OCI-LY1 (cell line): Measurements from ENCODE around the gene CAPN10.

Experiments used
- H2AFZ ChIP-seq: fragments of 200-600 bp; sonication (generic), shearing (Covaris generic); 2 replicates; pipeline ENCODE4 v1.6.0; 2014; ENCODE audit warnings: antibody characterized with exemption, mild to moderate bottlenecking, low read length
- H3F3A ChIP-seq: fragments of 200-600 bp; sonication (generic), shearing (Covaris generic); 2 replicates; pipeline ENCODE4 v1.6.0; 2014; ENCODE audit warnings: mild to moderate bottlenecking, antibody characterized with exemption, low read length, moderate library complexity; ENCODE audit not compliant: insufficient read depth
- H3K27ac ChIP-seq: fragments of 200-600 bp; sonication (generic); 2 replicates; pipeline ENCODE4 v1.5.1; 2014; ENCODE audit warnings: low read length, mixed run types, mild to moderate bottlenecking, low read depth; ENCODE audit not compliant: poor library complexity, severe bottlenecking
- H3K27me3 ChIP-seq: fragments of 200-600 bp; sonication (generic); 2 replicates; pipeline ENCODE4 v1.6.0; 2014; ENCODE audit warnings: antibody characterized with exemption, mild to moderate bottlenecking, low read length, moderate library complexity; ENCODE audit not compliant: insufficient read depth
- H3K36me3 ChIP-seq: fragments of 200-600 bp; sonication (generic); 2 replicates; pipeline ENCODE4 v1.6.1; 2014; ENCODE audit warnings: mild to moderate bottlenecking, antibody characterized with exemption, low read length, moderate library complexity, mixed read lengths; ENCODE audit not compliant: insufficient read depth
- H3K4me1 ChIP-seq: fragments of 200-600 bp; sonication (generic); 2 replicates; pipeline ENCODE4 v1.5.1; 2014; ENCODE audit warnings: mild to moderate bottlenecking, low read length, moderate library complexity; ENCODE audit not compliant: insufficient read depth, severe bottlenecking
- H3K4me2 ChIP-seq: fragments of 200-600 bp; sonication (generic), shearing (Covaris generic); 2 replicates; pipeline ENCODE4 v1.6.1; 2014; ENCODE audit warnings: low read length
- H3K4me3 ChIP-seq: fragments of 200-600 bp; sonication (generic); 2 replicates; pipeline ENCODE4 v1.5.1; 2014; ENCODE audit warnings: low read length, low read depth, mild to moderate bottlenecking, mixed read lengths; ENCODE audit not compliant: poor library complexity, severe bottlenecking
- H3K79me2 ChIP-seq: fragments of 200-600 bp; shearing (Covaris generic); 2 replicates; pipeline ENCODE4 v1.6.1; 2016; ENCODE audit warnings: mixed run types, low read length, mixed read lengths; ENCODE audit not compliant: insufficient read depth
- H3K9ac ChIP-seq: fragments of 200-600 bp; sonication (generic), shearing (Covaris generic); 2 replicates; pipeline ENCODE4 v1.6.1; 2014; ENCODE audit warnings: mild to moderate bottlenecking, low read length, mixed read lengths
- H3K9me2 ChIP-seq: fragments of 200-600 bp; sonication (generic), shearing (Covaris generic); 2 replicates; pipeline ENCODE4 v1.6.1; 2014; ENCODE audit warnings: low read depth, mild to moderate bottlenecking, low read length, mixed read lengths
- H3K9me3 ChIP-seq: fragments of 200-600 bp; shearing (Covaris generic); 2 replicates; pipeline ENCODE4 v1.6.1; 2014; ENCODE audit warnings: low read length, mixed read lengths
- H4K20me1 ChIP-seq: fragments of 200-600 bp; sonication (generic), shearing (Covaris generic); 2 replicates; pipeline ENCODE4 v1.6.0; 2016; ENCODE audit warnings: mild to moderate bottlenecking, low read length; ENCODE audit not compliant: insufficient read depth
- EZH2 ChIP-seq: fragments of 200-600 bp; sonication (generic), shearing (Covaris generic); IDR thresholded peaks from 2 replicates; pipeline ENCODE4 v1.8.0; 2017; ENCODE audit warnings: borderline replicate concordance, mixed run types, mild to moderate bottlenecking, antibody characterized with exemption, low read length, moderate library complexity, mixed read lengths
- TF ChIP-seq, protein P1 (sequence below): fragments of 200-600 bp; sonication (generic), shearing (Covaris generic); IDR thresholded peaks from 2 replicates; pipeline ENCODE4 v1.5.1; 2017; ENCODE audit warnings: mild to moderate bottlenecking, antibody characterized with exemption, low read length, moderate library complexity, mixed read lengths

Gene CAPN10

DNA sequence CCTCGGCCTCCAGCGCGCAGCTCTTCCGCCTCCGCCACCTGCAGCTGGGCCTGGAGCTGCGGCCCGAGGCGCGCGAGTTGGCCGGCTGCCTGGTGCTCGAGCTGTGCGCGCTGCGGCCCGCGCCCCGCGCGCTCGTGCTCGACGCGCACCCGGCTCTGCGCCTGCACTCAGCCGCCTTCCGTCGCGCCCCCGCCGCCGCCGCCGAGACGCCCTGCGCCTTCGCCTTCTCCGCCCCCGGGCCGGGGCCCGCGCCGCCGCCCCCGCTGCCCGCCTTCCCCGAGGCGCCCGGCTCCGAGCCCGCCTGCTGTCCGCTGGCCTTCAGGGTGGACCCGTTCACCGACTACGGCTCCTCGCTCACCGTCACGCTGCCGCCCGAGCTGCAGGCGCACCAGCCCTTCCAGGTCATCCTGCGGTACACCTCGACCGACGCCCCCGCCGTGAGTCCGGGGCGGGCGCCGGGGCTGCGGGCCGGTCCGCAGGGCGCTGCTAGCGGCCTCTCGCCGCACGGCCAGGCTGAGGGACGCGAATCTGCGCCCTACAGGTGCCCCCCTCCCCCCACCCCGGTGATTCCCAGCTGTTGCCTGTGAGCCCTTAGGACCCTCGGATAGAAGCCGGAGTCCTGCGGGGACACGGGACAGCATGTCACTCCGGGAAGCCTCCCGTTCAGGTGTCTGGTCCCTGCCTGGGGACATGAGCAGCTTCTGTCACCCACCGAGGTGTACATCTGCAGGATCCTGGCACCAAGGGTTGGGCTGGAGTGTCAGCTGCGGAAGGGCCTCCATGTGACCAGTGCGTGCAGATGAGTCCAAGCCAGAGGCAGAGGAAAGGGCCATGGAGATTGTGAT, 17.6 kb upstream of the CAPN10 start:
- peaks cover 52% of the 10 kb centered on the region for H3K4me1 ChIP-seq
- TF ChIP-seq, protein P1, sequence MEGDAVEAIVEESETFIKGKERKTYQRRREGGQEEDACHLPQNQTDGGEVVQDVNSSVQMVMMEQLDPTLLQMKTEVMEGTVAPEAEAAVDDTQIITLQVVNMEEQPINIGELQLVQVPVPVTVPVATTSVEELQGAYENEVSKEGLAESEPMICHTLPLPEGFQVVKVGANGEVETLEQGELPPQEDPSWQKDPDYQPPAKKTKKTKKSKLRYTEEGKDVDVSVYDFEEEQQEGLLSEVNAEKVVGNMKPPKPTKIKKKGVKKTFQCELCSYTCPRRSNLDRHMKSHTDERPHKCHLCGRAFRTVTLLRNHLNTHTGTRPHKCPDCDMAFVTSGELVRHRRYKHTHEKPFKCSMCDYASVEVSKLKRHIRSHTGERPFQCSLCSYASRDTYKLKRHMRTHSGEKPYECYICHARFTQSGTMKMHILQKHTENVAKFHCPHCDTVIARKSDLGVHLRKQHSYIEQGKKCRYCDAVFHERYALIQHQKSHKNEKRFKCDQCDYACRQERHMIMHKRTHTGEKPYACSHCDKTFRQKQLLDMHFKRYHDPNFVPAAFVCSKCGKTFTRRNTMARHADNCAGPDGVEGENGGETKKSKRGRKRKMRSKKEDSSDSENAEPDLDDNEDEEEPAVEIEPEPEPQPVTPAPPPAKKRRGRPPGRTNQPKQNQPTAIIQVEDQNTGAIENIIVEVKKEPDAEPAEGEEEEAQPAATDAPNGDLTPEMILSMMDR = no peak
- no peak for TF ChIP-seq EZH2
- H3K9ac ChIP-seq = peak overlapping the region; percentile 87
- H3K36me3 ChIP-seq = no peaks in the 10 kb centered on the region; the same call in 1 of the 2 replicates
- H3K27me3 ChIP-seq = no peaks in the 10 kb centered on the region
- no peaks in the 10 kb centered on the region for H3K9me3 ChIP-seq
- H4K20me1 ChIP-seq = no peaks in the 10 kb centered on the region
- no peak overlapping the region for H2AFZ ChIP-seq
- no peaks in the 10 kb centered on the region for H3K79me2 ChIP-seq
- H3K4me3 ChIP-seq = peak overlapping the region; percentile 94
- peak overlapping the region; percentile 13 for H3K27ac ChIP-seq
- H3K4me2 ChIP-seq = peak overlapping the region; percentile 88
- H3F3A ChIP-seq = no peaks in the 10 kb centered on the region
- H3K9me2 ChIP-seq = no peaks in the 10 kb centered on the region

DNA sequence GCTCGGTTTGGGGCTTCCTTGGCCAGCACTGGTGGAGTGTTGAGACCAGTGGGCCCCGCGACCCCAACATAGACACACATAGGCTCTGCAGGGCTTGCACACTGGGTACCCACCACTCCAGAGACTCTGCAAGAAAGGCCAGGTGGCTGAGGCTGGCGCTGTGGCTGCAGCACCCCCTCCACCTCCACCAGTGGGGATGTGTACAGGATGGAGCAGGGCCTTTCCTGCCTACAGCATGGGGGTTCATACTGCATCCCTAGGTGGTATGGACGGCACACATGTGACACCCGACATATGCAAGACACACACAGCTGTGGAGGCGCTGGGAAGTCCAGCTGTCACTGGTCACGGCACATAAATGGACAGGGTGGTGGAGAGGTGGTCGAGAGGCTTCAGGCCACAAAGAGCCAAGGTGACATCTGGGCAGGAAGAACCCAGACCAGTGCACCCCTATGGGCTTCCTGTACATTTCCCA, 17.0 kb upstream of the CAPN10 start:
- peak overlapping the region; percentile 94 for H3K4me3 ChIP-seq
- H4K20me1 ChIP-seq = no peaks in the 10 kb centered on the region
- H2AFZ ChIP-seq = no peak overlapping the region
- no peaks in the 10 kb centered on the region for H3K9me2 ChIP-seq
- H3K9ac ChIP-seq = peak overlapping the region; percentile 87
- no peak overlapping the region for H3K27ac ChIP-seq
- no peaks in the 10 kb centered on the region for H3F3A ChIP-seq
- H3K79me2 ChIP-seq = no peaks in the 10 kb centered on the region
- TF ChIP-seq EZH2 = no peak
- TF ChIP-seq, protein P1 = no peak
- no peaks in the 10 kb centered on the region for H3K27me3 ChIP-seq
- H3K9me3 ChIP-seq = no peaks in the 10 kb centered on the region
- peaks cover 50% of the 10 kb centered on the region for H3K4me1 ChIP-seq
- H3K36me3 ChIP-seq = peaks cover 3% of the 10 kb centered on the region; the same call in 1 of the 2 replicates
- H3K4me2 ChIP-seq = peak overlapping the region; percentile 88

DNA sequence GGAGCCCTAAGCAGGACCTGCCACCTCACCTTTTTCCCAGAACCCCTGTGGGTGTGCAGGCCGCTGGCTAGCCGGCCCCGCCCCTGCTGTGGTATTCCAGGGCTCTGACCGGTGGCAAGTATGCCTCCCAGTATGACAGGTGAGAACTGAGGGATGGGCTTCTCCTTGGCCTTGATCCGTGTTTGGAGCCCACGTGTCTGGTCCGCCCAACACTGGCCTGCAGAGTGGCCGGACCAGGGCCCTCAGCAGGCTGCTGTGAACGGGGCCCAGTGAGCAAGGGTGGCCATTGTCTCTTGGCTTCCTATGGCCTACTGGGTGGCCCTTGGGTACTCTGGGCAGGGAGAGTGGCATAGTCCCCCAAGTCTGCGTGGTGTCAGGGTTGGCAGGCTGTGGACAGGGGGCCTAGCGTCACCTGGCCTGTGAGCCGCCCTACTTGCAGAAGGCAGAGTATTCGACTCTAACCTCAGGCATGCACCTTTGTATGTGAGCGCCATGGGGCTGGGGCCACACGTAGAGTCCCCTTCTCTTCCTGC, 16.5 kb upstream of the CAPN10 start:
- Histone ChIP-seq H3K27ac (no peak overlapping the region), H3K4me2 (peak overlapping the region; percentile 88), H2AFZ (no peak overlapping the region), H3K79me2 (no peaks in the 10 kb centered on the region), H3K27me3 (no peaks in the 10 kb centered on the region), H3K4me1 (peaks cover 45% of the 10 kb centered on the region), H3K9ac (peak overlapping the region; percentile 87; the same call in 1 of the 2 replicates), H3K4me3 (peak overlapping the region; percentile 94), H3K9me3 (no peaks in the 10 kb centered on the region), H3K36me3 (peaks cover 8% of the 10 kb centered on the region), H4K20me1 (no peaks in the 10 kb centered on the region), H3F3A (no peaks in the 10 kb centered on the region), H3K9me2 (no peaks in the 10 kb centered on the region)
- no peak for TF ChIP-seq EZH2
- TF ChIP-seq, protein P1 = no peak
